Measurements from ENCODE around the gene ERGIC3. TPM values are rescaled to one million over a fixed set of nuclear protein-coding genes. Genes with fewer than 3 reads are reported as not detected.

ERGIC3 gene
- polyA plus RNA-seq, 1 donor, result 360 TPM

DNA sequence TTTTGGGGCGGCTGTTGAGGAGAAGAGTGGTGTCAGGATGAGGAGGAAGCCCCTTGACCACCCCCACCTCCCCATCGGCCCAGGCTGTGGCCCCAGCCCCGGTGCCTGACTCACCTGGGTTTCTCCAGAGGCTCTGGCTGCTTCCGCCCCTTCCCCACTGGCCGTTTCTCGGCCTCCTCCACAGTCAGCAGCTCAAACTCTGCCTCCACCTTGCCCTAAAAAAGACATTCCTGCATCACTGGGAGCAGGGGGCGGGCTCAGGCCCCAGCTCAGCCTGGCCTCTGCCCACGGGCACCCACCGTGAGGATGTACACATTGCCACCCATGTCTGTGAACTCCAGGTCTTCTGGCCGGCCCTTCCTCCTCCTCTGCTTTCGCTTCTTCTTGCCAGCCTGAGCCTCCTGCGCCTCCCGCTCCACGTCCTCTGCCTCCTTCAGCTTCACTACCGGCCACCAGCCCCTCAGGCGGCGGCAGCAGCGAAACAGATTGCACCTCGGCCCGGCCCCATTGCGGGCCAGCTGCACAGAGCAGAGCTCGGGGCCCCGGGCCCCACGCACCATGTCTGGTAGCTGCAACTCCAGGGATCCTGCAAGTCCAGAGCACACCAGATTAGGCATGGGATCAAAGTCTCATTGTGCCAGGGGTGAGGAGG lies 17.3 kb downstream of the ERGIC3 start:
- no peak for DNase-seq

DNA sequence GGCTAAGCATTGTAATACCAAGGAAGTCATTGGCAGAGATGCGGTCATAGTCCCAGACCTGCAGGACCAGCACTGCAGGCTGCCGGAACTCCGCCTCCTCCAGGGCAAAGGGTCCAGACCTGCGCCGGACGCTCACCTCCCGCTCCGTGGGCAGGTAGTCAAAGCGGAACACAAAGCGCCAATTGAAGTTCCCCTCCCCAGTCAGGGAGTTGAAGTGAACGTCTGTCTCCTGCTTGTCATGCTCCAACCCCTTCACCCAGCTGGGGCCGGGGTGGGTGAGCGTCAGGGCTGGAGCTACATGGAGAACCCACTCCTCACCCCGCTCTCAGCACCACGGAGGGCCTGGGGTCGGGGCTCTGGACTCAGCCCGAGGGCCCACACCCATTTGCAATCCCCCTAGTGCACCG lies 18.2 kb downstream of the ERGIC3 start:
- DNase-seq, result no peak

DNA sequence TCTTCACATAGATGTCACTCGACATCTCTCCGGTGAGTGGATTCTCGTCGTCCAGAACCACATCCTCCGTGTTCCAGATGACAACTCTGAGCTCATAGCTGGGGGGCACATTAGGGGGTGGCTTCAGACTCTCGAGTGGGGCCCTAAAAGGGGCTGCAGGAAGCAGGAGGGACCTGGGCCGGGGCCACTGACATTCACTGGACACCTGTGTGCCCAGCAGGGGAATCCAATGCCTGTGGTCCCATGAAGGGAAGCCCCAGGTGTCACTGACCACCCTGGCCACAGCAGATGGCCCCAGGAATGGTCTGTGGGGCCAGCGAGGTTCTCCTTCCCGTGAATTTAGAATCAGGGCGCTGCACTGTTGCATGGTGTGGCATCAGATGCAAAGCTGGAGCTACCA lies 18.7 kb downstream of the ERGIC3 start:
- no peak for DNase-seq

DNA sequence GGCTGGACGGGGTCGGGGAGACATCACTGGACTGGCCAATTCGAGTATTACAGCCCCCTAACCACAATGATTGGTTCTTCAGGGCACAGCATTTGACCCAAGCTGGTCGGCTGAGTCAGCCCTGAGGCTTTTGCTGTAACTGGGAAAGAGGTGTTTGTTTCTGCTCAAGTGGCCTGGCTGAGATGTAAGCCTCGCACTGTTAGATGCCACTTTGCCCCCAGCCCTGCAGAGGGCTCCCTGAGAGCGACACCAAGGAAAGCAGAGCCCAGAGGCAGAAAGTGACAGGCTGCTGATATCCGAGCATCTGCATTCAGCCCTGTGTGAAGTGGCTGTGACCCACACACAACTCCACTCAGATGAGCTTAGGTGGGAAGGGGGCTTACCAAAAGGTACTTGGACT lies 19.4 kb downstream of the ERGIC3 start:
- peak; percentile 27 for DNase-seq

DNA sequence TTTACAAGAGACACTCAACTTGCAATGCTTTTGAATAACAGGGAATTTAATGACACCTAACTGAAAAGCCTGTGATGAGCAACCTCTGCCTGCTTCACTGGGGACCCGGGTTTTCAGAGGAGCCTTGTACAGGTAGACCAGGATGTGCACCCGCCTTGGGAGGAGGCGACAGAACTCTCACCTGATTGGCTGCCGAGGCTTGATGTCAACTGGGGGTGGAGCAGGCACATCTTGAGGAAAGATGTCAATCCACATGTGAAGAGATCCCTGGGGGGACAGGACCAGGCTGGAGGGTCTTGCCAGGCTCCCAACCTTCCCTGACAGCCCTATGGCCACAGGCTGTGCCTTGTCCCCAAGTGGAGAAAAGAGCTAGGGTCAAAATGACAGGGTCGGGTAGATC lies 19.8 kb downstream of the ERGIC3 start:
- DNase-seq, result no peak

DNA sequence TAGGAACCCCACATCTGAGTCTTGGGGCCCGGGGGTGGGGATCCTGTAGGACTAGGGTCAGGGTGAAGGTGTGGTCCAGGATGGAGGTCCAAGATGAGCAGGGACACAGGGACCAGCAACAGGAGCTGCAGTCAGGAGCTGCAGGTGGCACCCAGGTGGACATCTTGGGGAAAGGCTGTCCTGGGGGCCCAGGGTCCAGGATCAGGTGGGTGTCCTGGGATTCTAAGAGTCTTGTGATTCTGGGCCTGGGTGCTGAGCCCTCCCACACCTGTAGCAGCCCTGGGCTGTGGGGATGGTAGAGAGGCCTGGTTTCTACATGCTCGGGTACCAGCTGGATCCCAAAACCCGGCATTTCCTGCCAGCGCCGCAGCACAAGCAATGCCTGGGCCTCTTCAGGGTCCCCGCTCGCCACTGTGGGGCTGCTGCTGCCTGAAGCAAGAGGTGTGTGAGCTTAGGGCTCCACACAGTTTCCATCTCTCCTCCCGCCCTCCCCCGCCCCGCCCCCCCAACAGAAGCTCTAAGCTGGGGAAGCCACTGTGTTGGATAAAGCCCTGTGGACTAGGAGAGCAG lies 20.7 kb downstream of the ERGIC3 start:
- DNase-seq, result no peak

DNA sequence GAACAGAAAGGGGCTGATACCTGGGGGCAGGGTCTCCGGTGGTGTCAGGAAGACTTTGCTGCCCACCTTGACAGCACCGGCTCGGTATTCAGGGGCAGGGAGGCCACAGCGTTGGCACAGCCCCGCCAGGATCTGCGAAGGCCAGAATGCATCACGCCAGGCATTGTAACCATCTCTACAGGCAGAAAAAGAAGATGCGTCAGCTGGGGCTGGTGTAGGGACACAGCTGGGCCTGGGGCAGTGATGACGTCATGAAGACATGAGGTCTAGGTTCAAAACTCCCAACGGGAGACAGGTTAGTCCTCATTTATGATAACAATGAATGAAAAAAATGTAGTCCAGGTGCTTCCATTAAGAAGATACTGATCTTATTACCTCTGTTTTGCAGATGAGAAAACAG lies 22.0 kb downstream of the ERGIC3 start:
- no peak for DNase-seq

DNA sequence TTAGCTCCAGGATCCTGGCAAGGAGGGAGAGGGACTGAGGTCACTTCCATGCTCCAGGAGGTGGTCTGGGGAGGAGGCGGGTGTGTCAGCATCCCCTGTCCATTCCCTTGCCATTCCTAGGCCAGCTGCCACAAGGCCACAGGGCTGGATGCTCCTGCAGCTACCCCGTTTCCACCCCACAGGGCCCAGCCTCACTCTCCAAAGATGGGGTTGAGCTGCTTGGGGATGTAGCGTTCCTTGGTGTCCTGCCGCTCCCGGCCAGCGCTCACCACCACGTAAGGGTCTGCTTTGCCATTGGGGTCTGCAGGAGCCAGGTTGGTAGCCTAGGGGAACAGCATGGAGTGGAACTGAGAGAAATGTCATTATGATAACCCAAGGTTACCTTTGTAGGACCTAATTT lies 23.0 kb downstream of the ERGIC3 start:
- DNase-seq, result no peak

DNA sequence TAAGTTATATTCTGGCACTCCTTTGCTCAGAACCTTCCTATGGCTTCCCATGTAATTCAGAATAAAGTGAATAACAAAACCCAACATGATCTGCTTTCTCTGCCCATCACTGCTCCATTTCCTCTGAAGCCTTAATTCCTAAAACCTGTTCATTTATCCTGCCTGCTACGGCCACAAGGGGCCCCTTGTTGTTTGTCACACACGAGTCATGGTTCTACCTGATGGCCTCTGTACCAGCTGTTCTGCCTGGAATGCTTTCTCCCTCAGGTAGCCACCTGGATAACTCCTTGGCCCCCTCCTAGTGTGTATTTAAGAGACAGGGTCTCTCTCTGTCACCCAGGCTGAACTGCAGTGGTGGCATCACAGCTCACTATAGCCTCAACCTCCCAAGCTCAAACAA lies 26.8 kb downstream of the ERGIC3 start:
- peak; percentile 18 for DNase-seq

DNA sequence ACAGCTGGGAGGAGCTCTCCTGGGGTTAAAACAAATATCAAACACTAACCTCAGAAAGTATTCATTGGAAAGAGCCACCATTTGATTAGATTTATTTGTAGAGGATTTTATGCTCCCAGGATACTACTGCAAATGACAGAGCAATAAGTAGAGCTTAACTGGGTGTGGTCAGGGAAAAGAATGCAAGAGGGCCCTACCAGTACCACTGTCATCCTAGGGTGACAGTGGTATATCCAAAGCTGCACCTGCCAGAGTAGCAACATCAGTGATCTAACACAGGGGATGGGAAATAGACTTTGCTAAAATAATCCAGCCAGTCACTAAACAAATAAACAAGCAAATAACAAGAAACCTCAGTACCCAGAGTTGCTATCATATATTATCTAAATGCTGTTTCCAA lies 29.7 kb downstream of the ERGIC3 start:
- DNase-seq, result no peak

DNA sequence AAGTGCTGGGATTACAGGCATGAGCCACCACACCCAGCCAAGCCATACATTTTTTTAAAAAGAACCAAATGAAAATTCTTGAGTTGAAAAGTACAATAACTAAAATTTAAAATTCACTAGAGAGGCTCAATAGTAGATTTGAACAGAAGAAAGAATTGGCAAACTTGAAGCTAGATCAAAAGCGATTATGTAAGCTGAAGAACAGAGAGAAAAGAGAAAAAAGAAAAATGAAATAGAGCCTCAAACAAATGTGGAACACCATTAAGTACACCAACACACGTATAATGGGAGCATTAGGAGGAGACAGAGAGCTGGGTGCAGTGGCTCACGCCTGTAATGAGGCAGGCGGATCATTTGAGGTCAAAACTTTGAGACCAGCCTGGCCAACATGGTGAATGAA lies 31.0 kb downstream of the ERGIC3 start:
- no peak for DNase-seq

DNA sequence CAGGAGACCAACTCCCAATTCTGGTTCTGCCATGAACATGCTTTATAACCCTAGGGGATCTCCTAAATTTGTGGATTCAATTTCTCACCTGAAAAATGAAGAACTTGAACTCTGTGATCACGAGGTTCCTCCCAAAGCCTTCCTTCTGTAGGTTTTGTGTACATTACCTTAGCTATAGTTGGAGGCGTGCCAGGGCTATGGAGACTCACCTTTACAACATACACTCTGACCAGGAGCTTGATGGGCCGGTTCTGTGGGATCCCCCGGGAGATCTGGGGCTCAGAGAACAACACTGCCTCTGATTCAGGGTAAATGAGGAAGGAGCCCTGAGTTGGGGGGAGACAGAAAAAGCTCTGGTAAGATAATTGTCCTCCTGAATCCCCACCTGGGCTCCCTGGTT lies 34.1 kb downstream of the ERGIC3 start:
- no peak for DNase-seq

DNA sequence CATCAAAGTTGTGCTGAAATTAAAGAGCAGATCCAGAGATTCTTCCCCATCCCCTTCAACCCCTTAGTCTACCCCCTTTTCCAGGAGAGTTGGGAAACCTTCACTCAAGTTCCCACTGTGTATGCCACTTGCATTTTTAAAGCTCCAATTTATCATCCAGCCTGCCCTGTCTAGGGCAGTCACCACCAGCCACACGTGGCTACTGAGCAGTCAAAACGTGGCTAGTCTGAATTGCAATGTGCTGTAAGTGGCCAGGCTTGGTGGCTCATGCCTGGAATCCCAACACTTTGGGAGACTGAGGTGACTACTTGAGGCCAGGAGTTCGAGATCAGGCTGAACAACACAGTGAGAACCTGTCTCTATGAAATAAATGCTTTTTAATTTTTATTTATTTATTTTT lies 34.9 kb downstream of the ERGIC3 start:
- no peak for DNase-seq

DNA sequence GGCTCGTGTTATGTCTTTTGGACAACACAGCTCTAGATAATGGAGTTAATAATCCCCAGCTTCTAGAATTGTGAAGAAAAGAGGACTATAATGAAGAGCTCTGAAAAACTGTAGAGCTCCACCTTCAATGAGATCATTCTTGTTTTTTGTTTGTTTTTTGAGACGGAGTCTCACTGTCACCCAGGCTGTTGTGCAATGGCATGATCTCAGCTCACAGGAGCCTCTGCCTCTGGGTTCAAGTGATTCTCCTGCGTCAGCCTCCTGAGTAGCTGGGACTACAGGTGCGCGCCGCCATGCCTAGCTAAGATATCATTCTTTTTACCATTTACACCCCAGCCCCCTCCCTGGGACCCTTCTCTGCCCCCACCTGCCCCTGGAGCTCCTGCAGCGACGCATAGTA lies 36.6 kb downstream of the ERGIC3 start:
- DNase-seq, result no peak

DNA sequence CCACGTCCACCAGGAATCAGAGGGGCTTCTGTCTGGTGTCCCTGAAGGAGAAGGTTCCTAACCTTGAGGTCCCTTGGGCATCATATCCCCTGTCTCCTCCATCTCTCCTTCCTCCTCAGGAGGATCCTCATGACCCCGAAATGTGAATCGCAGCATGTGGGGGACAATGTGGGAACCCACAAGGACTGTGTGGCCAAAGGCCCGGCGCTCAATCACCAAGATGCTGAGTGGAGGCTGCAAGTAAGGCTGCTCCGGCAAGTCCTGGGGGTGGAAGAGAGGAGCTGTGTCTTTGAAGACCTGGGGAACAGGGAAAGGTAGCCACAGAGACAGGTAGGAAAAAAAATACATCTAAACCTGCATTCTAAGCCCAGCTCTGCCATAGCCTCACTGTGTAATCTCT lies 37.3 kb downstream of the ERGIC3 start:
- no peak for DNase-seq

DNA sequence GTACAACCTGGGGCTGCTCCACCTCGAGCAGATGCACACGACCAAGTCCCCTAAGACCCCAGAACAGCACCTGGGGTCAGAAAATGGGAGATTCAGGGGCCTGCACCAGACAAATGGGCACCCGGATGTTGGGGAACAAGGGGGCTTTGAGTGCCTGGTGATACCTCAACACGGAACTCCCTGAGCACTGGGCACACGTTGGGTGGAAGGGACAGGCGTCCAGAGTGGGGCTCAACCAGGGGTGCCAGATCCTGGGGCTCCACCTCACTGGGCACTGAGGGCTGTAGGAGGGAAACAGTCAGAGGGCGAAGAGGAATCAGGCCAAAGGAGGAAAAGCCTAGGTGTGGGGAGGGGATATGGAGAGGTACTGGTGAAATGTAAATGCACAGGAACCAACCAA lies 40.3 kb downstream of the ERGIC3 start:
- no peak for DNase-seq

DNA sequence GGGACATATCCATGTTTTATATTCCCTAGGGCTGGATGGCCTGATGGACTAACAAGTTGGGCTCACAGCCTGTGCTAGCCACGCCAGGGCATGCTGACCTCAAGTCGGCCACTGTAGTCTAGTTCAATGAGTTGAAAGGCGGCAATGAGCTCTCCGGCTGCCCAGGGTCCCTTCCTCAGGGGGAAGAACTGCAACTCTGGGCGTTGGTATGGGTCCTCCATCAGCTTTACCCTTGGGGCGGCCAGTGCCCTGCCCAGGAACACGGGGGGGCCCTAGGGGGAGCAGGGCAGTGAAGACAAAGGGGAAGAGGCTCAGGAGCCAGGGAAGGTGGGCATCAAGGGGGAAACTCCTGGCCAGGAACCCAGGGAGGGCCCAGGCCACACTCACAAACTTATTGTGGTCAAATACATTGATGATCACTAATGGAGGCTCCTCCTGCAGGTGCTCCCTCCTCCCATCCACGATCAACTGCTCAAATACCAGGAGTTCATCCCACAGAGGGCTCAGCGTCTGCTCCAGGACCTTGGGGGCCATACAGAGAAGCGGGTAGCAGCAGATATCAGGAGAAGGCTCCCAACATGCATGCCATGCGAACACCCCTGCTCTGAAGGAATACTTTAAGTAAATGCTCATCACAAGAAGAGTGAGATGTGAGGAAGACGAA lies 41.0 kb downstream of the ERGIC3 start:
- no peak for DNase-seq

DNA sequence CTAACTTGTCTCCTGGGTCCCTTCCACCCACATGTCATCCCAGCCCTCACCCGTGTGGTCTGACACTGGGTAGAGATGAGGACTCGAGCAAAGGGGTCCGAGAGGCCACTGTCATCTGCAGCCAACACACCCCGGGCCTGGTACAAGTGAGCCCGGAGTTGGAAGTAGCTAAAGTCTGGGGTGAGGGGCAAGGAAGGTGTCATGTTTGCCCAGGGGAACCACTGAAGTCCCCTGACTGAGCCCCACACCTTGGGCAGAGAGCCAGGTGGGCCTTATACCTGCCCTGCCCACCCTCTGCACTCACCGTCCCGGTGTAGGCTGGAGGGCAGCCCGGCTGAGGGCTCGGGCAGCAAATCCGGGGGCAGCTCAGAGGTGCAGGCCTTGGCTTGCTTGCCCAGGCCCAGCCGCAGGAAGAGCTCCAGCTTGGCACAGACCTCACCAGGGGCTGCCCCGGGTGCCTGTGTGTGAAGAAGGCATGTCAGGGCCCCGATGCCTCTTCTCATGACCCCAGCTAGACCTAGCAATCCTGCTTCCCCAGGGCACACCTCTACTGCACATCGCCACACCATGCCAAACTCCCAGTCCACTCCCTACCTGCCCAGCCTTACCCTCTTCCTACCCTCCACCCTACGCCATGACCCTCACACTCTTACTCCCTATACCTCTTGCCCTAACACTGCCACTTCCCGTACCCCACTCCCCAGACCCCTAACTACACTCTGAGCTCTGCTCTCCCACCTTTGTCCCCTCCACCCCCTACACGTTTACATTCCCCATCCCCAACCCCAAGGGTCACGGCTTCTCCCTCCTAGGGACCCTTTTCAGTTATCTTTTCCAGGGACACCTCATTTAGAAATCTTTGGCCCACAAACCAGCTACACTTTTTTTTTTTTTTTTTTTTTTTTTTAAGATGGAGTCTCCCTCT lies 42.0 kb downstream of the ERGIC3 start:
- DNase-seq, result no peak

DNA sequence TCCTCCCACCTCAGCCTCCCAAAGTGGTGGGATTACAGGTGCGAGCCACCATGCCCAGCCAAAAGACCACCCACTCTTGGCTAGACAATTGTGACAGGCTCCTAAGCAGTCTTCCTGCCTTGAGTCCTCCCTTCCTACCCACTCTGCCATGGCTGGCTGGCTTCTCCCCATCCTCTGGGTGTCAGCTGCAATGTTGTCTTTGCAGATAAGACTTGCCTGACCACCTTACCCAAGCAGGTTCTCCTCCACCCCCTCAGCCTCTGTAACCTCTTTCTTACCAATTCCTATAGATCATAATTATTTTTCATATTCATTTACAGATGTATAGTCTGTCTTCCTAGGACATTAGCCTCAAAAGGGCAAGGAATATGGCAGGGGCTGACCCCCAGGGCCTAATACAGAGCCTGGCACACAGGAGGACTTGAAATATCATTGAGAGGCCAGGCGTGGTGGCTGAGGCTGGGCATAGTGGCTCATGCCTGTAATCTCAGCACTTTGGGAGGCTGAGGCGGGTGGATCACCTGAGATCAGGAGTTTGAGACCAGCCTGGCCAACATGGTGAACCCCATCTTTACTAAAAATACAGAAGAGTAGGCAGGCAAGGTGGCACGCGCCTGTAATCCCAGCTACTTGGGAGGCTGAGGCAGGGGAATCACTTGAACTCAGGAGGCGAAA lies 45.0 kb downstream of the ERGIC3 start:
- no peak for DNase-seq

DNA sequence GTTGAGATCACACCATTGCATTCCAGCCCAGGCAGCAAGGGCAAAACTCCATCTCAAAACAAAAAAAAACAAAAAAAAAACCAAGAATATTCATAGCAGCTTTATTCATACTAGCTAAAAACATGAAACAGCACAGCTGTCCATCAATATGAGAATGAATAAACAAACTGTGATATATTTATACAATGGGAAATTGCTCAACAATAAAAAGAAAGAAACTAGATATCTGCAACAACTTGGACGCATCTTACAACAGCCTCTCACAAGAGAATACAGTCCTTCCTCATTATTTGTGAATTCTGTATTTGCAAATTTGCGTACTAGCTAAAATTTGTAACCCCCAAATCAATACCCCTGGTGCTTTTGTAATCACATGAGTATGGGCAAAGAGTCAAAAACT lies 45.6 kb downstream of the ERGIC3 start:
- no peak for DNase-seq

DNA sequence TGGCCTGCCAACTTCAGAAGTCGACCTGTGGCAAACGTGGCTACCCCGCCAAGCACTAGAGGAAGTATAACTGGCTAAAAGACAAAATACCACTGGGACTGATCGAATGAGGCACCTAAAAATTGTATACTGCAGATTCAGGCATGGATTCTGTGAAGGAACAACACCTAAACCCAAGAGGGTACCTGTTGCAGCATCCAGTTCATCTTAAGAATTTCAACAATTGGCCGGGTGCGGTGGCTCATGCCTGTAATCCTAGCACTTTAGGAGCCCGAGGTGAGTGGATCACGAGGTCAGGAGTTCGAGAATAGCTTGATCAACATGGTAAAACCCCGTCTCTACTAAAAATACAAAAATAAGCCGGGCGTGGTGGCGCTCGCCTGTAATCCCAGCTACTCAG lies 46.5 kb downstream of the ERGIC3 start:
- no peak for DNase-seq

DNA sequence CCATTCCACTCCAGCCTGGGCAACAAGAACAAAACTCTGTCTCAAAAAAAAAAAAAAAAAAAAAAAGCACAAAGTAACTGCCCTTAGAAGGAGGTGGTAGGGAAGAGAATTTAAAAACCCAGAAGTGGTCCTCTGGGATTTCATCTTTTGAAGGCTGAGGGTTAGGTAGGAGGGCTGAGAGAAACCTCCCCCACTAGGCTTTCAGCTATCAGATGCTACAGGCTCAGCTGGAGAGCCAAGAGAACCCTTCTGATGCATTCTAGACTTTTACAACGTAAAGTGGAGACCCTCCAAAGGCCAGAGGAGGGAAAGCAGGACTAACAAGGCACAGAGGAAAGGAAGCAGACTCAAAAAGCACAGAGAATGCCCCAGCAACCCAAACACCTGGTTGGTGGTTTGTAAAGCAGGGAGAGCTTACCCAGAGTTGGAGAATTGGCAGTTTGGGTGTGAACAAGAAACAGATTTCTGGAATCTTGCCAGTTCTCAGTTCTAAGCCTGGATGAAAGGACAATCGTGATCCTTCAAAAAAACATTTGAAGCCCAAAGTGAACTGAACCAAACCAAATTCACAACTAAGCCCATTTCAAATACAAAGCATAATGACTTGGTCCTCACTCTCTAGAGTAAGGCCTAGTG lies 50.6 kb downstream of the ERGIC3 start:
- no peak for DNase-seq
